Naive thymus-derived CD4-positive, alpha-beta T cell (primary cell): ENCODE measurements around the gene WDR35. TPM values are rescaled to one million over a fixed set of nuclear protein-coding genes. Genes with fewer than 3 reads are reported as not detected.
"Not testable (repeated sequence)": the region's sequence is repeated elsewhere in the genome, so short reads cannot be mapped to it uniquely, and the experiment has no call there.

Experiments
- ATAC-seq: fragments of 150-1000 bp; cut with Tn5 transposase; 2 replicates; pipeline ENCODE4 v1.10.0; 2021; ENCODE audit warnings: mild to moderate bottlenecking, moderate library complexity
- CTCF ChIA-PET: fragments of 350-600 bp; sonication (Branson Sonifier 250); formaldehyde crosslinking; loops from one replicate; lab custom pipeline; 2021; ENCODE audit warnings: antibody characterized with exemption; lab: Charles Lee
- POLR2A ChIA-PET: fragments of 350-600 bp; sonication (Branson Sonifier 250); formaldehyde crosslinking; loops from one replicate; lab custom pipeline; 2021; ENCODE audit warnings: antibody characterized with exemption, inconsistent platforms; lab: Charles Lee
- DNase-seq, 9 donors: peaks; one replicate each; pipeline versions ENCODE4 v3.0.0 to v3.0.0-alpha.2; 2020 to 2022; ENCODE audit warnings: mixed read lengths in 1 of 9
- H3K27ac ChIP-seq: one replicate; pipeline ENCODE4 v1.7.0; 2013; ENCODE audit warnings: mild to moderate bottlenecking, low read depth, low read length, moderate library complexity
- H3K27me3 ChIP-seq, 2 donors: one replicate each; pipeline ENCODE4 v1.7.0; 2013; ENCODE audit warnings: low read length in 2 of 2, mild to moderate bottlenecking in 2 of 2, moderate library complexity in 2 of 2; ENCODE audit not compliant: control insufficient read depth in 2 of 2, insufficient read depth in 2 of 2
- H3K36me3 ChIP-seq, 3 experiments: 1 replicate in 2 of 3; 2 replicates in 1 of 3; pipeline ENCODE4 v1.7.0; 2013; ENCODE audit warnings: low read length in 3 of 3, mild to moderate bottlenecking in 3 of 3, moderate library complexity in 1 of 3; ENCODE audit not compliant: insufficient read depth in 3 of 3, control insufficient read depth in 2 of 3
- H3K4me1 ChIP-seq, 2 donors: one replicate each; pipeline ENCODE4 v1.7.0; 2013; ENCODE audit warnings: low read length in 2 of 2, mild to moderate bottlenecking in 2 of 2, moderate library complexity in 1 of 2; ENCODE audit not compliant: control insufficient read depth in 2 of 2, insufficient read depth in 2 of 2
- H3K4me3 ChIP-seq: 2 replicates; pipeline ENCODE4 v1.7.0; 2013; ENCODE audit warnings: mild to moderate bottlenecking, low read length
- H3K9me3 ChIP-seq, 3 experiments: 1 replicate in 2 of 3; 2 replicates in 1 of 3; pipeline ENCODE4 v1.7.0; 2013; ENCODE audit warnings: low read length in 3 of 3; ENCODE audit not compliant: control insufficient read depth in 2 of 3
- H3K27ac Mint-ChIP-seq, 9 donors: one replicate each; pipeline ENCODE4 v1.8.0; 2020 to 2022; ENCODE audit warnings: mixed read lengths in 9 of 9, mild to moderate bottlenecking in 8 of 9, moderate library complexity in 5 of 9, inconsistent platforms in 2 of 9
- H3K27me3 Mint-ChIP-seq, 5 donors: one replicate each; pipeline ENCODE4 v1.8.0; 2021 to 2022; ENCODE audit warnings: mixed read lengths in 5 of 5, mild to moderate bottlenecking in 1 of 5
- H3K36me3 Mint-ChIP-seq, 5 donors: one replicate each; pipeline ENCODE4 v1.8.0; 2020 to 2022; ENCODE audit warnings: mixed read lengths in 5 of 5, mild to moderate bottlenecking in 3 of 5, inconsistent platforms in 1 of 5
- H3K4me1 Mint-ChIP-seq, 7 donors: one replicate each; pipeline ENCODE4 v1.8.0; 2020 to 2022; ENCODE audit warnings: mixed read lengths in 7 of 7, mild to moderate bottlenecking in 3 of 7, inconsistent platforms in 1 of 7
- H3K4me3 Mint-ChIP-seq, 10 donors: one replicate each; pipeline ENCODE4 v1.8.0; 2020 to 2022; ENCODE audit warnings: mild to moderate bottlenecking in 10 of 10, mixed read lengths in 10 of 10, moderate library complexity in 6 of 10, inconsistent platforms in 2 of 10
- H3K9me3 Mint-ChIP-seq, 11 donors: one replicate each; pipeline ENCODE4 v1.8.0; 2020 to 2022; ENCODE audit warnings: mixed read lengths in 11 of 11, mild to moderate bottlenecking in 4 of 11, inconsistent platforms in 1 of 11, moderate library complexity in 1 of 11
- intact Hi-C, 2 donors: fragments of 100-400 bp; cut with micrococcal nuclease; formaldehyde crosslinking; loops; one replicate each; pipeline ENCODE4 v1.15.1; 2023
- polyA plus RNA-seq, 2 donors: library from polyadenylated mRNA; unstranded; fragments of 300-500 nt; fragmentation: Illumina TruSeq; gene quantifications; one replicate each; pipeline ENCODE4 v1.2.3, GENCODE V29; 2021
- total RNA-seq, 6 experiments: library from RNA in 5 of 6; stranded (reverse) in 5 of 6; gene quantifications; 1 replicate in 5 of 6; 2 replicates in 1 of 6; pipeline ENCODE4 v1.2.3 and lab custom pipeline; 2021 to 2026

WDR35 gene
- total and polyA plus RNA-seq, 7 experiments from 2014 or later: 1.5 to 6.0 (median 3.5) TPM

DNA sequence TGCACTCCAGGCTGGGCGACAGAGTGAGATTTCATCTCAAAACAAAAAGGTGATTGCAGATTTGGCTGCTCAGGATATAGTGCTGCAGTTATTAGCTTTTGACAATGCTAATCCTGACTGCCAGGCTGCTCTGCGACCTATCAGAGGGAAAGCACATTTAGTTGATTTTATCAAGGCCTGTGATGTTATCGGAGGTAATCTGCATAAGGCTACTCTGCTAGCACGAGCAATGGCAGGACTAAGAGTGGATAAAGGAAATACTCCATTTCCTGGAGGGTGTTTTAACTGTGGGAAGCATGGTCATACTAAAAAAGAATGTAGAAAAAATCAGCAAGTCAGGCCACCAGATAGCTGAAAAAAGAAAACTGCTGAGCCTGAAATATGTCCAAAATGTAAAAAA lies 65.4 kb downstream of the WDR35 start:
- H3K9me3 Mint-ChIP-seq: peaks cover 12 to 41% (median 20%) of the 10 kb centered on the region in 11 donors
- POLR2A ChIA-PET: interaction anchor here (0.6 kb wide), 1 partner anchor 50 kb away, joined by 3 read pairs; no protein-coding TSS in a partner anchor
- H3K27ac ChIP-seq, H3K36me3 ChIP-seq, H3K4me1 Mint-ChIP-seq, H3K4me3 Mint-ChIP-seq, intact Hi-C loops, H3K27me3 ChIP-seq, H3K27ac Mint-ChIP-seq, CTCF ChIA-PET, H3K4me1 ChIP-seq, DNase-seq, H3K4me3 ChIP-seq, ATAC-seq, H3K27me3 Mint-ChIP-seq, H3K9me3 ChIP-seq: not testable (repeated sequence)
- H3K36me3 Mint-ChIP-seq: peaks cover 21 to 78% (median 63%) of the 10 kb centered on the region in 5 donors

DNA sequence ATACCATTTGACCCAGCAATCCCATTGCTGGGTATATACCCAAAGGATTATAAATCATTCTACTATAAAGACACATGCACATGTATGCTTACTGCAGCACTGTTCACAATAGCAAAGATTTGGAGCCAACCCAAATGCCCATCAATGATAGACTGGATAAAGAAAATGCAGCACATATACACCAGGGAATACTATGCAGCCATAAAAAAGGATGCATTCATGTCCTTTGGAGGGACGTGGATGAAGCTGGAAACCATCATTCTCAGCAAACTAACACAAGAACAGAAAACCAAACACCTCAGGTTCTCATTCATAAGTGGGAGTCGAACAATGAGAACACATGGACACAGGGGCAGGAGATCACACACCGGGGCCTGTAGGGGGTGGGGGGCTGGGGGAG lies 67.7 kb downstream of the WDR35 start:
- H3K36me3 ChIP-seq, H3K4me3 Mint-ChIP-seq, ATAC-seq, H3K4me1 ChIP-seq, DNase-seq, intact Hi-C loops, POLR2A ChIA-PET, H3K27me3 Mint-ChIP-seq, H3K27me3 ChIP-seq, CTCF ChIA-PET, H3K9me3 ChIP-seq, H3K4me1 Mint-ChIP-seq, H3K4me3 ChIP-seq, H3K27ac ChIP-seq, H3K27ac Mint-ChIP-seq: not testable (repeated sequence)
- H3K36me3 Mint-ChIP-seq: peaks cover 18 to 74% (median 56%) of the 10 kb centered on the region in 5 donors
- peaks cover 8 to 18% (median 11%) of the 10 kb centered on the region in 11 donors for H3K9me3 Mint-ChIP-seq

DNA sequence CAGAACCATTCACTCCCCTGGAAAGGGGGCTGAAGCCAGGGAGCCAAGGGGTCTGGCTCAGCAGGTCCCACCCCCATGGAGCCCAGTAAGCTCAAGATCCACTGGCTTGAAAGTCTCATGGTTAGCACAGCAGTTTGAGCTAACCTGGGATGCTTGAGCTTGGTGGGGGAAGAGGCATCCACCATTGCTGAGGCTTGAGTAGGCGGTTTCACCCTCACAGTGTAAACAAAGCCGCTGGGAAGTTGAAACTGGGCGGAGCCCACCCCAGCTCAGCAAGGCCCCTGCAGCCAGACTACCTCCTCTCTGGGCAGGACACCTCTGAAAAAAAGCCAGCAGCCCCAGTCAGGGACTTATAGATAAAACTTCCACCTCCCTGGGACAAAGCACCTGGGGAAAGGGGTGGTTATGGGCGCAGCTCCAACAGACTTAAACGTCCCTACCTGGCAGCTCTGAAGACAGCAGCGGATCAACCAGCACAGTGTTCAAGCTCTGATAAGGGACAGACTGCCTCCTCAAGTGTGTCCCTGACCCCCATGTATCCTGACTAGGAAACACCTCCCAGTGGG lies 73.4 kb downstream of the WDR35 start:
- CTCF ChIA-PET: no interaction called here
- no peaks in the 10 kb centered on the region for H3K27me3 ChIP-seq
- H3K36me3 ChIP-seq: no peaks in the 10 kb centered on the region
- H3K36me3 Mint-ChIP-seq: peaks cover 0 to 55% (median 26%) of the 10 kb centered on the region in 5 donors
- ATAC-seq (no peak), DNase-seq (no peak)
- H3K4me3 Mint-ChIP-seq: no peak overlapping the region
- no peak overlapping the region for H3K27ac Mint-ChIP-seq
- H3K27ac ChIP-seq: no peak overlapping the region
- no peak overlapping the region for H3K4me3 ChIP-seq
- no peaks in the 10 kb centered on the region for H3K4me1 ChIP-seq
- intact Hi-C loops: no loop called here
- no peaks in the 10 kb centered on the region for H3K9me3 ChIP-seq
- H3K9me3 Mint-ChIP-seq: peaks cover 0 to 6% (median 0%) of the 10 kb centered on the region in 11 donors
- peaks cover 0 to 2% (median 0%) of the 10 kb centered on the region in 5 donors for H3K27me3 Mint-ChIP-seq
- POLR2A ChIA-PET: no interaction called here
- no peaks in the 10 kb centered on the region for H3K4me1 Mint-ChIP-seq

DNA sequence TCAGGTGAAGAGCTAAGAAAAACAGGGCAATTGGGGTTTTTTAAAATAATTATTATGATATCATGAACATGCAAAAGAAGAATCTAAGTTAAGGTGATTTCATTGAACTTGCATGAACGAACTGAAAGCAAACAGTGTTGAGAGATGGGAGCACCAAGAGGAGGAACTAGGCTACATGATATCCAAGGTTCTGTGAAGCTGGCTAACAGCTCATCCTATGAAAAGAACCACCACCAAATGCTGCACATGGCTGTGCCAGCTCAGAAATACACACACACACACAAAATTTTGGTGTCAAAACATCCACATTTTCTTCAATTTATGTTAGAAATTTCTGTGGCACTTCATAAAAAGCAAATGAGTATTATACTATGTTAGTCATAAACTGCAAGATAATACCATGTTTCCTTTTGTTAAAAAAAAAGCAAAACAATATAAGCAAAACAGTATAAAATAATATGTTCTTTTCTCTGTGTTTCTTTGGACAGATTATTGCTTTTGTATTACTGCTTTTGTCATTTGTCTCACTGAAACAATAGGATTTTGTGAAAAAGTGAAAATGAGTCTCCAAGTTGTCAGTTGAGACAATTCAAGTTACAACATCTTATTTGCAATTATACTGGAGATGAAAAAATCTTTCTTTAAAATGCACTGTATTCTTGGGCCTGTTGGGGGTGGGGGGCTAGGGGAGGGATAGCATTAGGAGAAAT lies 75.5 kb downstream of the WDR35 start:
- H3K4me3 ChIP-seq: no peak overlapping the region
- Mint-ChIP-seq H3K4me1 (no peaks in the 10 kb centered on the region), H3K27ac (no peak overlapping the region), H3K4me3 (no peak overlapping the region), H3K27me3 (peaks cover 0 to 4% (median 0%) of the 10 kb centered on the region in 5 donors), H3K9me3 (no peaks in the 10 kb centered on the region), H3K36me3 (peaks cover 0 to 50% (median 24%) of the 10 kb centered on the region in 5 donors)
- POLR2A ChIA-PET: no interaction called here
- DNase-seq (no peak), ATAC-seq (no peak)
- no peak overlapping the region for H3K27ac ChIP-seq
- intact Hi-C loops: no loop called here
- no peaks in the 10 kb centered on the region for H3K4me1 ChIP-seq
- H3K27me3 ChIP-seq: no peaks in the 10 kb centered on the region
- H3K36me3 ChIP-seq: no peaks in the 10 kb centered on the region
- no peaks in the 10 kb centered on the region for H3K9me3 ChIP-seq
- CTCF ChIA-PET: no interaction called here

DNA sequence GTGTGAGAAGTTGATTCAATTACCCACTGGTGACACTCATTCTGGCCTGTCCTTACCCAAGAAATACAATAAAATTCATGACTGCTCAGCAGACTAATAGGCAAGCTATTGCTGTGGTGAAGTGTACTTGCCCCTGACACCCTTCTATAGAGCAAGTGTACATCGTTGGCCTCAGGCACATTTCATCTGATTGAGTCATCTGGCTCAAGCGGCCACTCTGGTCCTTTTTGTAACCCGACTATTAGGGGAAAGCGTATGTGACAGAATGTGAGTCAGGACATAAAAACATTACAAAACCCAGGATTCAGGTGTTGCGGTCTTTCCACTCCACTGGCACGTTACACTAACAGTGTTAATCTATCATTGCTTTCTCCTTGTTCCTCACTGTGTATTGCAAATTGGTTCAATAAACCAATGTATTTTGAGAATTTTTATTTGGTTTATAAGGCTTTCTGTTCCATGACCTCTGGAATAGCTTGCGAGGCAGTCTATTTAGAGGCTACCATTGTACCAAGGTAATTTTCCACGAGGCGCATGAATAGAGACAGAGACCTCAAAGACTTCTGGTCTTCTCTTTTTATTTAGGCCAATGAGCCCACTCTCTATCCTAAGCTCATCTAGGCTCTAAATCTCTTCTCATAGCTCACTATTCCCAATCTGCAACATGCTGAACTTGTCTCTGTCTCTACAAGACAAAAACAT lies 77.9 kb downstream of the WDR35 start:
- CTCF ChIA-PET: no interaction called here
- Mint-ChIP-seq H3K4me3 (no peak overlapping the region), H3K27me3 (peaks cover 0 to 8% (median 4%) of the 10 kb centered on the region in 5 donors), H3K27ac (no peak overlapping the region), H3K4me1 (no peaks in the 10 kb centered on the region), H3K36me3 (peaks cover 0 to 31% (median 12%) of the 10 kb centered on the region in 5 donors), H3K9me3 (no peaks in the 10 kb centered on the region)
- Histone ChIP-seq H3K36me3 (no peaks in the 10 kb centered on the region), H3K4me1 (no peaks in the 10 kb centered on the region), H3K4me3 (no peak overlapping the region), H3K27me3 (no peaks in the 10 kb centered on the region), H3K27ac (no peak overlapping the region), H3K9me3 (no peaks in the 10 kb centered on the region)
- ATAC-seq (no peak), DNase-seq (no peak)
- POLR2A ChIA-PET: no interaction called here
- intact Hi-C loops: no loop called here

DNA sequence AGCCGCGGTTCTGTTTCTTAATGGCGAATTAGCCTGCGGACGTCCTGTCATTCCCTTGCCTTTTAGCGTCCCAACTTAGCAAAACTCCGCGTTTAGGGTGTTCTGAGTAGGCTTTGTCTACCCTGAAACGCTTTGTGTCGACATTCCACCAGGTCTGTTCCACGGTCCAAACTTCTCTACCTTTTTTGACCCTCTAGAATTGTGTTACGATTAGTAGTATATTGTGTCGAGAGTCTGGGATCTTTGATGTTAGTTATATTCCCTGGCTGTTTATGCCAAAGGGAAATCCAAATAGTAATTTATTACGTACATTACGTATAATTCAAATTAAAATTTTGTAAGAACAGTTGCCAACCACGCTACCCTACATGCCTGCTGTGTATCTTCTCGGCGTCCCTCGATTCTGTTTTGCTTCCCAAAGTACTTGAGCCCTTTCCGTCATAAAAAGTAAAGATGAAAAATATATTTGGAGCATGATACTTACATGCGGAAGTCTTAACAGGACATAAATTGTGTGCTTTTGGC lies 87.6 kb downstream of the WDR35 start:
- Mint-ChIP-seq H3K27me3 (peaks cover 8 to 19% (median 13%) of the 10 kb centered on the region in 5 donors), H3K36me3 (peaks cover 0 to 9% (median 4%) of the 10 kb centered on the region in 5 donors), H3K27ac (peak overlapping the region; percentile 93 to 100 (median 99)), H3K4me1 (peaks cover 24 to 35% (median 29%) of the 10 kb centered on the region in 7 donors), H3K4me3 (peak overlapping the region; percentile 84 to 99 (median 96)), H3K9me3 (peaks cover 0 to 3% (median 0%) of the 10 kb centered on the region in 11 donors)
- peak overlapping the region; percentile 95 for H3K4me3 ChIP-seq
- peak overlapping the region; percentile 83 for H3K27ac ChIP-seq
- peaks cover 9 to 23% of the 10 kb centered on the region in 2 donors for H3K4me1 ChIP-seq
- H3K36me3 ChIP-seq: peaks cover 0 to 5% (median 0%) of the 10 kb centered on the region in 3 experiments
- ATAC-seq (peak; percentile 5), DNase-seq (peak in 1 of 9 donors; percentile 2)
- no peaks in the 10 kb centered on the region for H3K9me3 ChIP-seq
- CTCF ChIA-PET: no interaction called here
- POLR2A ChIA-PET: no interaction called here
- intact Hi-C loops: loop anchor here (1.0 to 5.0 kb wide), 7 partner anchors 88 to 920 kb away; partner anchors contain the start of genes HS1BP3 (in 1 of the 2), LDAH (in 1 of the 2) and WDR35 (in 1 of the 2)
- H3K27me3 ChIP-seq: no peaks in the 10 kb centered on the region
